Inflammatory macrophage (primary cell): Measurements from ENCODE around the gene STC2.
"Not testable (repeated sequence)": the region's sequence is repeated elsewhere in the genome, so short reads cannot be mapped to it uniquely, and the experiment has no call there.

ENCODE experiments used
- DNase-seq, 2 donors: peaks; one replicate each; pipeline ENCODE4 v3.0.0-alpha.2; 2020 to 2022

STC2 gene

DNA sequence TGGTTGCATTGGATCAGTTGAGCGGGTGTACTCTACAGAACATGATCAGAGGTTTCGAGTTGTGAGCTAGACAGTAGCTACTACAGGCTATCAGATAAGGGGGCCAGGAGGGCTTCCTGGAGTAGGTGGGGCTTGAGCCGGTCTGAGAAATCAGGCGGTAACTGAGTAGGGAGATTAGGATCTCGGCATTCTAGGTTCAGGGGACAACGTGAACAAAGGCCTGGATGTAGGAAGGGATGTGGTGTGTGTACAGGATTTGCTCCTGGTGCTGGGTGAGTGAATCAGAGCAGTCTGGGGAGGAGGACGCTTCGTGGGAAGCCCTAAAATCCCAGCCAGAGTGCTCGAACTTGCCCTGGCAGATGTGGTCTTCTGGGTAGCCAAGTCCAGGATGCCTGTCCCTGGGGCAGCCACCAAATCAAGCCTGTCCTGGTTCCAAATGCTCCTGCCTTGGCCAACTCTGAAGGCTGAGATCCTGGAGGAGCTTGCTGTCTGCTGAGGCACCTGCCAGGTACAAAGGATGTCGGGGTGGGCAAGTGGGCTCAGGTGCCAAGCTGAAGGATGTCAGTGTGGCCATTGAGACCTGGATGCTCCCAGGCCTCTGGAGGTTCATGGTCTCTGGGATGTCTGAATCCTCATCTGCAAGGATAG lies 33.4 kb downstream of the STC2 start:
- DNase-seq, result no peak

DNA sequence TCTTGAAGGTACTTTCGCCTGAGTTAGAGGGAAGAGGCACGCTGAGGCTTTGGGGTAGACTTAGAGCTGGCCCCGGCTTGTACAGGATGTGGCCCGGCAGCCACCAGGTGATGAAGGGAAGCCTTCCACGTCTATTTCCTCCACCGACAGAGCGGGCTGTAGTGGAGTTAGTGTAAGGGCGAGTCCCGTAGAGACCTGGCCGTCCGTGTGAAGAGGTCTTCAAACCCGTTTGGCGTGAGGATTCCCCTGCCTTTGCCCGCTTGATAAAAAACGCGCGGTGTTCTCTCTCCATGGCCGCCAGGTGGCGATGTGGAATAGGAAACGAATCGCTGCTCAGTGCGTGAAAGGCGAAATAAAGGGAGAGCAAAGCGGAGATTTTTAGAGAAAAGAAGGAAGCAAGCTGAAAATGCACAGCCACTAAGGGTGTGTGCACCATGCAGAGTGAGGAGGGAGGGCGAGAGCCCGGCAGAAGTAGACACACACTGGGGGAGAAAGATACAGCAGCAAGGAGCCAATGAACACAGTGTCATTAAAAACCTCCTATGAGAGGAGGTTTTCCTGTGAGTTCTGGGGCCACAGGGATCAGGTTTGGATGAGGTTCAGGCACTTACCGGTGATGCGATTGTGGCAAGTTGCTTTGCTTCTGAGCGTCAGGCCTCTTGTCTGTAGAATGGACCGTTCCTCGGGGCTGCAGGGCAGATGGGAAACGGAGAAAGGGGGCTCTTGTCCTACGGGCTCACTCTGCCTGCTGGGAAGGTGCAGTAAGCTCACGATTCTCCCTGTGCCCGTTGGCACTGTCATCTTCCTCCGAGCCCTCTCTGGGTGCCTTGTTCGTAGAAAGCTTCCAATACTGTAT lies 34.2 kb downstream of the STC2 start:
- peak; percentile 65 to 66 for DNase-seq

DNA sequence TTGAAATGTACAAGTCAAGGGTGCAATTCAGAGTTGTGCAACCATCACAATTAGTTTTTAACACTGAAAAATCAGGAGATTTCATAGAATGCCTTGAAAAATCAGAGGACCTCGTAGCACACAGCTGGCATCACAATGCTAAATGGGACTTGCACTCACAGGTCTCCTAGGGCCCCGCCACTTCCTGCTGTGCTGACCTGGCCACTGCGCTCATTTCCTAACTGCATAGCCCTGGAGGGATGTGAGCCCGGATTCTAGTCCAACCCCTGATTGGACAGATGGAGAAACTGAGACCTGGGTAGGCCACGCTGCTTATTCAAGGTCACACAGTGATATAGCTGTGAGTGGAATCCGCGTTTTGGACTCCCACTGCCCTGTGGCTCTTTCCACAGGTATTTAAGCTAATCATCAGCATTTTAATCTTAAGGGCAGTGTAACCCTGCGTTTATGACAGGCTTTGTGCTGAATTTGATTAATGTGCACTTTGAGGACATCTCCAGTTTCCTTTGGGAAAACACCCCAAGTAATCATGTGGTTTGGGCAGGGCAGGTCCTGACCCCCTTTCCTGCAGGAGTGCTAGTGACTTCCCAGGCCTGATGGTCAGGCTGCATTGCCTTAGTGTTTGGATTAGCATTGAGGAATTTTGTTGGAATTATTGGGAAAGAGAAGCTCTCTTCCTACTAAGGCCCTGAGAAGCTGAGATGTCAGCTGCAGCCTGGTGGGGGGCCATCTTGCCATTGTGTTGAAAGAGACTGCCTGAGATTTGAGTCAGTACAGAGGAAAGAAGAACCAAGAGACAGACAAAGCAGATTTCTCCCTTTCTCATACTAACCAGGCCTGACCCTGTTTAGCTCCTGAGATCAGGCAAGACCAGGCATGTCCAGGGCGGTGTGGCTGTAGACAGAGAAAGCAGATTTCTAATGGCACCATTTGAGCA lies 36.2 kb downstream of the STC2 start:
- no peak for DNase-seq

DNA sequence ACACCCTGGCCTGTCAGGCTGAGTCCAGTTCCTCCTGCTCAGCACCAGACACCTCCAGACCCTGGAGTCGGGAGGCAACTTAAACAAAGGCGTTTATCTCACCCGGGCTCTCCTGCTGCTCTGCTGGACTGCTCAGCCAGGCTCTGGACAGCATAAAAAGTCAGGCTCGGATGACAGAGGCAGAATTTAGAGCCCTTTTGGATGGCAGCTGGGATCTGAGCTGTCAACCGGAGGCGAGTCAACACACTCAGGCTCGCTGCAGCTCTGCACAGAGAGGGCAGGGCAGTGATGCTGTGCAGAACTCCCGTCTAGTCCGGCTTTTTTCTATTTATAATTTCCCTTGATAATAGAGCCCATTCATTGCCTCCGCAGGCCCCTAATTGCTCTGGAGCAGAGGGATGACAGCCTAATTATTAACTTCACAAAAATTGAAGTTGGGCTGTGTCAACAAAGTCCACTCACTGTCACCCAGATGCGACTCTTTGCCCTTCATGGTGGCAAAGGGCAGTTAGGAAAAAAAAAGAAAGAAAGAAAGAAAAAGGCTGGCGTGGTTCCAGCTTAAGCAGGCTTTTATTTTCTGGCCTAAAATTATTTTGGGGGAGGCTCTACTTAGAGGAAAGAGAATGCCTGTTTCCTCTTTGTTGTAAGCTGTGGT lies 37.6 kb downstream of the STC2 start:
- no peak for DNase-seq

DNA sequence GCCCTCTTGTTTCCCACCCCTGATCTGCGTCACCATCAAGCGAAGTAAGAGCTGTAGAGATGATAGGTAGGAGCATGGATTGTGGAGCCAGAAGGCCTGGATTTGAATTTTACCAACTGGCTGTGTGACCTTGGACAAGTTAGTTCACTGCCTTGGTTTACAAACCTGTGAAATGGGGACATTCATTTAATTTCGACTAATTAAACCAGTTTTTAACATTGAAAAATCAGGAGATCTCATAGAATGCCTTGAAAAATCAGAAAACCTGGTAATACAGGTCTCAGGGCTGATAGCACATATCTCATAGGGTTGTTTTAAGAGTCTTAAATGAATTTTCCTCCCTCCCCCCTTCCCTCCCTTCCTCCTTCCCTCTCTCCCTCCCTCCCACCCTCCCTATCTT lies 38.8 kb downstream of the STC2 start:
- no peak for DNase-seq

DNA sequence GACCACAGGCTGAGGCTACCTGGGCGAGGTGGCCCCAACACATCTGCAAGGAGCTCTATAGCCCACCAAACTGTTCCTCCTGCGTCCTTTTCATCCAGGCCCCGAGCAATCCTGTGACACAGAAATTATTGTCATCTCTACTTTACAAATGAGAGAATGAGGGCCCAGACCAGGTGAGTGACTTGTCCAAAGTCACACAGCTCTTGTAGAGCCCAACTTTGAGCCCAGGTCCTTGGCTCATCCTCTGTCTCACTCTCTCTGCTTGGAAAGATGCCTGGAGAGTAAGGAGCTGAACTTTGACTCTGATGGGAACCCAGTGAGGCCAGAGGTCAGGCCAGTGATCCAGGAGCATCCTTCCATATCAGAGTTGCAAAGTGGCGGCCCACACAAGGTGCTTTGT lies 39.6 kb downstream of the STC2 start:
- DNase-seq, result no peak

DNA sequence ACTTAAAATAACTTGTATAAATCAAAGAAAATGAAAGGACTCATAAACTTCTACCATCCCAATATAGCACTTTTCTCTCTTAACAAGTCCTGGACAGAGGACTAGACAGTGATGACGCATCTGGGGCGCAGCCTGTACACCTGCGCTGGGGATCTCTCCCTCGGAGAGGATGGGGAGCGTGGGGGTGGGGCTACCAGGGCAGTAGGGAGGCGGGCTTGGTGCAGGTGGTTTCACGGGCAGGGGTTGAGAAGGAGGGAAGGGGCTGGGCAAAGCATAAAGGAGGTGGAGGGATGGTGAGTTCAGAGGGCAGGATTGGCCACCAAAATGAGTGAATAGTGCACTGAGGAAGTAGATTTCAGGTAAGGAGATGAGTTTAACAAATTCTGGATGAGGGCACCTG lies 41.1 kb downstream of the STC2 start:
- no peak for DNase-seq

DNA sequence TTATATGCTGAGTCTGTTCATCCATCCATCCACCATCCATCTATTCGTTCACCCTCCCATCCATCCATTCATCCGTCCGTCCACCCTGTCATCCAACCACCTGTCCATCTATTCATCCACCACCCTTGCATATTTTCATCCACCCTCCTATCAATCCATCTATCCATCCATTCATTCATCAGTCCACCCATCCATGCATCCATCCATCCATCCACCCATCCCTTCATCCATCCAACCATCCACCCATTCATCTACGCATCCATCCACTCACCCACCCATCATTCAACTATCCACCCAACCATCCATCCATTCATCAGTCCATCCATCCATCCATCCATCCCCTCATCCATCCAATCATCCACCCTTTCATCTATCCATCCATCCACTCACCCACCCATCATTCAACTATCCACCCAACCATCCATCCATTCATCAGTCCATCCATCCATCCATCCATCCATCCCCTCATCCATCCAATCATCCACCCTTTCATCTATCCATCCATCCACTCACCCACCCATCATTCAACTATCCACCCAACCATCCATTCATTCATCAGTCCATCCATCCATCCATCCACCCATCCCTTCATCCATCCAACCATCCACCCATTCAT lies 43.8 kb downstream of the STC2 start:
- DNase-seq, result not testable (repeated sequence)

DNA sequence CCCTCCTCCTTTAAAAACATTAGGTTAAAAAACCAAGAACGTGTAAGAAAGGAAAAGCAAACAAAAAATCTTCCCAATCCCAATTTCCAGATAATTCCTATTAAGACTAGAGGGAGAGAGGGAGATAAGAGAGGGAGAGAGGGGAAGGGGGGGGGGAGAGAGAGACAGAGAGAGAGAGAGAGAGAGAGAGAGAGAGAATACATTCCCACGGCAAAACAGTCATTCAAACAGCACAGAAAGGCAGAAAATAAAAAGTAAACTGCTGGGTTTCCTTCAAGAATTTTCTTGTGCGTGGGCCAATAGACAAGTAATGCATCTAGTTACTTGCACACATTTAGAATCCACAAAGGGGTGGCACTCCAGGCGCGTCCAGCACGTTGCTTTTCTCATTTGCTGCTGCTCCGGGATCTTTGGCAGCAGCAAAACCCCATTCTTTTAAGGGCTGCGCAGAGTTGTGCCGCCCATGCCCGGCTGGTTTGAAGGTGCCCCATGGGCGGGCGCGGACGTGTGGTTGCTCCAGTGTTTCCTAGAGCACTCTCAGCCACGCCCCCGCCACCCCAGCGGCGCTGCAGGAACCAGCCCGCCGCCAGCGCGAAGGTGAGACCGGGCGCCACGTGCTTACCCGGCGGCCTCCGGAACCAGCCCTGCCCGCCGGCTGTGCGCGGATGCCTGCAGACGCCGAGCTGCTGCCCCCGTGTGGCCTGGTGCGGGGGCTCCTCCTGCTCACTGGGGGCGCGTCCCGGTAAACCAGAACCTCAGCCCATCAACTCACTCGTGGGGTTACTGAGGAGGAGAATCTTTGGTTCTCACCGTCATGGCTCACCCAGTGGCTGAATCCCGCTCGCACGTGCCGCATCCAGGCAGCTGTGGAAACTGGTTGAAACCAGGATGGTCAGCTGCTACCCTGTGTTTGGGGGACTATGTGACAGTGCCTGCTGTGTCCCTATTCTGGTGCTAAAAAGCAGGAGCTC lies 44.6 kb downstream of the STC2 start:
- DNase-seq, result peak; percentile 28 to 46

DNA sequence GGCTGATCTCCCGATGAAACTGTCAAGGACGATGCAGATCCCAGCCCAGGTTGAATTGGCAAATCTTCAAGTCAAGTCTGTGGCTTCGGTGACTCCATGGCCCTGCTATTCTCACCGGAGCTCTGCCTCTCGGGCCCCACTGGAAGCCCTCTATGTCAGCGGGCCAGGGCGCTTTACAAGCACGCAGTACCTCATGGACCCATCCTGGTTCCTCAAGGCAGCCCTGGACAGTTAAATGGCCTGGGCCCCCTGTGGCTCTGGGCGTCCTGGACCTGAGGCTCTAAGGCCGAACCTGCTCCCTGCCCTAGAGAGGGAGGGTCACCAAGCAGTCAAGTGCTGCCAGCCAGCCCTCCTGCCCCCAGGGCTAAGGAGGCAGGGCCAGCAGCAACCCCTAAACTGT lies 45.3 kb downstream of the STC2 start:
- no peak for DNase-seq

DNA sequence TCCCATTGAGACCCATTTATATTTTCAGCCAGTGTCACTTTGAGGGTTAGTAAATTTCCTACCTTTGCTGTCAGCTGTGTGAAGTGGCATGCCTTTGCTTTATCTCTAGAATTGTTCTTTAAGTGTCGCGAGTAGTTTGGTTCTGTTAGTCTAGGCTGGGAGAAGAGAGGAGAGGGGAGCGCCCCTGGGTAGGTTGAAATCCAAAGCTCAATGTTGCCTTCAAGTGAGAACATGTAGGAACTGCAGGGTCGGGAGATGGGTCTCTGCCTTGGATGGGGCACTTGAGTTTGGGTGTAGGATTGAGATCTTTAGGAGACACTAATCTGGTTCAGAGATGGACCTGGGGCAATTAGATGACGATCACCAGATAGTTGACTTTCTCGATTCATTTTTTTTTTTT lies 46.3 kb downstream of the STC2 start:
- no peak for DNase-seq

DNA sequence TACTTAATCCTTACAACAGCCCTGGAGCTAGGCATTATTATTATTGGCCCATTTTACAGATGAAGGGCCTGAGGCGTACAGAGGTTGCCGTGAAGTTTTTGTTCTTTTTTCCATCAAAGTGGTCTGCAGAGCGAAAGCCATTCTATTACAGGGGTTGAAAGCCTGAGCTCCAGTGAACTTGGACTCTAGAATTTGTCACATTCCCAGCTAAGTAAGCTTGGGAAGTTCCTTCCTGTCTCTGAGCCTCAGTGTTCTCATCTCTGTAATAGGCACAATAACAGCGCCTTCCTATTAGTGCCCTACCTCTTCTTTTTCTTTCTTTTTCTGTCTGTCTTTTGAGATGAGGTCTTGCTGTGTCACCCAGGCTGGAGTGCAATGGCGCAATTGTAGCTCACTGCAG lies 49.0 kb downstream of the STC2 start:
- DNase-seq, result no peak

DNA sequence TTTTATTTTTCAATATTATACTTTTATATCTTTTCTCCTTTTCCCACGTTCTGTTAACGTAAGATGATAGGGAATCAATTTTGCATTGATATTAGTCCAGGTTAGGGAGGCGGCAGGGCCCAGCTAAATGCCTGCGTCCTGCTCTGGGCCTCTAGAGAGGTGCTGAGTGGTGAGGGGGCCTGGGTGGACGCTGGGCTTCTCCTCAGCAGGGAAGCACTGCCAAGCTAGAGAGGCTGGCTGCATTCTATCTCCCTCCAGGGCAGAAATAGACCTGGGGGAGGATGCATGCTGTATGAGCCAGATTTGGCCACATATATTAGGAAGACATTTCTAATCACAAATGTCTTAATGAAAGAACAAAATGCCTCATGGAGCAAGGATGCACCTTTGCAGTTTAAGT lies 49.6 kb downstream of the STC2 start:
- no peak for DNase-seq

DNA sequence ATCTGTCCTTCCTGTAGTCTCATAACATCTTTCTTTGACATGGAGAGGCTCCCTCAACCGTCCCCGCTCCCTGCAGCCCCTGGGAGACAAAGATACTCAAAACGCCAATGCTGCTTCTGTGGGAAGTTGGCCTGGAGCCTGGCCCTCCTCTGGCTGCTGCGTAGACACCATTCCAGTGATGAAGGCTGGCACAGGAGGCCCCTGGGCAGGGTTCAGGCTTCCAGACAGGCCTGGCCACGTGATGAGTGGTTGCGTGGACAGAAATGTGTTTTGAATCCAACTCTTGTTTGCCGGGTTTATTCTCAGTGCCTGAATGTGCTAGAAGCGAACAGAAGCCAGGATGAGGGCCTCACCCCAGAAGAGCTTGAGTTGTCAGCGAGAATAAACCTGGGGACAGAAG lies 50.0 kb downstream of the STC2 start:
- DNase-seq, result no peak

DNA sequence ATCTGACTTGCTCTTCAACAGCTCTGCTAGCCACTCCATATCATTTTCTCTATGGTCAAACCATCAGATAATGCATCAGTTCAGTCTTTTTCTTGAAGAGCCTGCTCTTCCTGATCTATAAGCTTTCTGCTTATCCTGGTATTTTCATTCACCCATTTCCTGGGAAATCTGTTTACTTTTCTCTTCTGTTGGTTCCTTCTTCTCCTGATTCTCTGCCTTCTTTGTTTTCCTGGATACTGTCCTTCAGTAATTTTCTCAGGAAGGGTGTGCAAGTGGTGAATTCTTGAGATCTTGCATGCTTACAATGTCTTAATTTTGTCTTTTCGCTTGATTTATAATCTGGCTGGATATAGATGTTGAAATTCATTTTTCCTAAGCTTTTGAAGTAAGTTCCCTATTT lies 53.4 kb downstream of the STC2 start:
- no peak for DNase-seq

DNA sequence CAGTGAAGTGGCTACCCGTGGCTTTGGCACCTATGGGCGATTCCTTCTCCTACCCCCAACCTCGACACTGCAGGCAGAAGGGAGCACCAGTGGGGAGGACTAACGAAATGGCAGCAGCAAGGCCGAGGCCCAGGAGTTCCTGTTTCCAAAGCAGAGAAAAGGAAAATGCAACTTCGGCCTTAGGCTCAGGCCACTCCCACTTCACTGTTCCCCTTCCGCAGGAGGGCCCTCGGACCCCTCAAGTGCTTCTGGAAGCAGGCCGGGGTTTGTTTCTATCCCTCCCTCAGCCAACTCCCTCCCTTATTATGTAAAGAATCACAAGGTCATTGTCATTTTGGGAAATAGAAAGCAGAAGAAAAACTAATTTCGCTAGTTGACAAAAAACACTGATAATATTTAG lies 56.8 kb downstream of the STC2 start:
- peak; percentile 56 to 70 for DNase-seq

DNA sequence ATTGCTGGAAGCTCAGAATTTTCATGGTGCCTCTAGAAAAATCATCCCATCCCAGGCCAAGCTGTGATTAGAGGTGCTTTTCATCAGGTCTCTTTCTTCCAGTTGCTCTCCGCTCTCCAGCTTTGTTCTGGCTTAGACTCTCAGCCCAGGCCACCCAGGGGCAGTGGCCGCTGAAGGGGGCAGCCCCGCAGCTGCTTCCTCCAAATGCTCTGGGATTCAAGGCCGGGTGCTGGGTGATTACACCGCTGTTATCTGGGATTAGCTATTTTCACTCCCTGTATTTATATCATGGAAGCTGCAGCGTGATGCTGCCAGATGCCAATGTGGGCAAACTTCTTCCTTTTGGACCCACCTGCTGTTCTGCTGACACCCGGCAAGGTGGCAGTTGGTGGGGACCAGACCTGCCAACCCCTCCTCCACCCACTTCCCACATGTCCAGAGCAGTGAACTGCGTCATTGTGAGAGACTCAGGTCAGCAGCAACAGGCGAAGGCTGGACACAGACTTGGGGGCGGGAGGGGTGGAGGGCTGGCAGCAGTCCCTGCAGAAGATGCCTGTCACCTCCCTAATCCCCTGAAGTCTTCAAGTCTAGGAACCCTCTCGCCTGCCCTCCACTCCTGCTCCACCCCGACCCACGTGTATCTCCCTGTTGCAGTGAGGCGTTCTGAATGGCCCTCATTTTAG lies 59.3 kb downstream of the STC2 start:
- no peak for DNase-seq

DNA sequence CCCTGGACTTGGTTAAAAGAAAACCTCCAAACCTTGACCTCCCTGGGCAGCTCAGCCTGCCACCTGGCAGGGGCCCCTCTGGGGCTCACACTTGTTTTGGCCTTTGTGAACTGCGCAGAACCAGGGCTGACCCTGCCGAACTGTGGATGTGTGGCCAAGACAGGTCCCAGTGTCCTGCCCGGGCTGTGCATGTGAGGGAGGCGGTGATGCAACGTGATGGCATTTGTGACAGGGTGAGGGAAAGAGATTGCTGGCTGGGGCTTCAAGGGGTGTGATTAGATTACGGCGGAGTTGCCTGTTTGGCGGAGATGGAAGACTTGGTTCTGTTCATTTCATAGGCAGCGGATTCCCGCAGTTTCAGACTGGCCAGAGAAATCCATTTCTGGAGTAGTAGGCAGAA lies 62.8 kb downstream of the STC2 start:
- no peak for DNase-seq
